HepG2 (cell line): ENCODE measurements around the gene COL5A2. TPM values are rescaled to one million over a fixed set of nuclear protein-coding genes. Genes with fewer than 3 reads are reported as not detected.
A peak's percentile ranks its signal among the peaks of the same experiment; 100 is the strongest.

Source experiments
- AHDC1 ChIP-seq: sonication (generic); formaldehyde crosslinking; IDR thresholded peaks from 2 replicates; pipeline ENCODE4 v1.5.1; 2020; ENCODE audit warnings: mild to moderate bottlenecking, missing genetic modification reagents, borderline replicate concordance
- ATF4 ChIP-seq, 2 experiments: fragments of 450-650 bp in 1 of 2; sonication (generic) in 1 of 2; formaldehyde crosslinking; IDR thresholded peaks; 2 replicates each; pipeline versions ENCODE4 v1.5.0 to v1.8.0; 2020 to 2022; ENCODE audit warnings: mild to moderate bottlenecking in 1 of 2, missing genetic modification reagents in 1 of 2
- EP300 ChIP-seq, 3 experiments: sonication (generic) in 1 of 3; formaldehyde crosslinking in 1 of 3; IDR thresholded peaks; 2 replicates each; pipeline versions ENCODE4 v1.5.1 to v1.6.1; 2011 to 2020; ENCODE audit warnings: low read depth in 2 of 3, low read length in 2 of 3, borderline replicate concordance in 1 of 3, improper control_type of control experiment in 1 of 3, mild to moderate bottlenecking in 1 of 3, missing genetic modification reagents in 1 of 3, moderate library complexity in 1 of 3
- ETV5 ChIP-seq: IDR thresholded peaks from 2 replicates; pipeline ENCODE4 v1.6.1; 2018; ENCODE audit warnings: missing biosample characterization, missing genetic modification reagents, inconsistent platforms, borderline replicate concordance
- FOXK2 ChIP-seq: fragments of 450-650 bp; IDR thresholded peaks from 2 replicates; pipeline ENCODE4 v1.6.1; 2016
- POLR2AphosphoS2 ChIP-seq: IDR thresholded peaks from 2 replicates; pipeline ENCODE4 v1.6.1; 2011; ENCODE audit warnings: low read depth, low read length, improper control_type of control experiment
- SMAD1 ChIP-seq: sonication (generic); formaldehyde crosslinking; IDR thresholded peaks from 2 replicates; pipeline ENCODE4 v1.4.0; 2020; ENCODE audit warnings: missing genetic modification reagents, low read depth, mild to moderate bottlenecking, borderline replicate concordance
- SP140L ChIP-seq: sonication (generic); formaldehyde crosslinking; IDR thresholded peaks from 2 replicates; pipeline ENCODE4 v1.4.0; 2020; ENCODE audit warnings: missing genetic modification reagents, borderline replicate concordance
- TSC22D2 ChIP-seq: sonication (generic); formaldehyde crosslinking; IDR thresholded peaks from 2 replicates; pipeline ENCODE4 v1.5.1; 2020; ENCODE audit warnings: missing genetic modification reagents, mild to moderate bottlenecking, borderline replicate concordance
- ZBTB20 ChIP-seq: sonication (generic); formaldehyde crosslinking; IDR thresholded peaks from 2 replicates; pipeline ENCODE4 v1.8.1; 2023; ENCODE audit warnings: missing genetic modification reagents, low read depth, mild to moderate bottlenecking, borderline replicate concordance
- ZFY ChIP-seq: sonication (generic); formaldehyde crosslinking; IDR thresholded peaks from 2 replicates; pipeline ENCODE4 v1.4.0; 2020; ENCODE audit warnings: missing genetic modification reagents
- ZNF124 ChIP-seq: sonication (generic); formaldehyde crosslinking; IDR thresholded peaks from 2 replicates; pipeline ENCODE4 v1.4.0; 2020; ENCODE audit warnings: missing genetic modification reagents
- ZNF607 ChIP-seq: sonication (generic); formaldehyde crosslinking; IDR thresholded peaks from 2 replicates; pipeline ENCODE4 v1.5.1; 2020; ENCODE audit warnings: missing genetic modification reagents, mild to moderate bottlenecking, borderline replicate concordance
- ZNF660 ChIP-seq: sonication (generic); formaldehyde crosslinking; IDR thresholded peaks from 2 replicates; pipeline ENCODE4 v1.5.1; 2020; ENCODE audit warnings: mild to moderate bottlenecking, low read depth, missing genetic modification reagents, borderline replicate concordance
- ZNF709 ChIP-seq: sonication (generic); formaldehyde crosslinking; IDR thresholded peaks from 2 replicates; pipeline ENCODE4 v1.5.0; 2020; ENCODE audit warnings: mild to moderate bottlenecking, missing genetic modification reagents
- polyA plus RNA-seq, 8 experiments: library from polyadenylated mRNA; depleted of rRNA in 3 of 8; stranded (reverse) in 7 of 8; unstranded in 1 of 8; fragments of >200 nt; fragmentation: Illumina TruSeq in 4 of 8; extraction: Trizol in 4 of 8; gene quantifications; 2 replicates each; pipeline versions ENCODE4 v1.2.1 to v1.2.3, GENCODE V29; 2011 to 2016; ENCODE audit warnings: low read depth in 4 of 8, missing spikeins in 1 of 8, mixed read lengths in 1 of 8; ENCODE audit not compliant: insufficient read depth in 1 of 8
- total RNA-seq, 5 experiments: library from RNA; depleted of rRNA; stranded (reverse); fragments of >200 nt; fragmentation: Illumina TruSeq; extraction: Trizol; gene quantifications; 2 replicates each; pipeline ENCODE4 v1.2.3, GENCODE V29; 2016; ENCODE audit warnings: low read depth in 1 of 5
- TF ChIP-seq, protein P1 (sequence below): sonication (generic); formaldehyde crosslinking; IDR thresholded peaks from 2 replicates; pipeline ENCODE4 v1.5.1; 2020; ENCODE audit warnings: mild to moderate bottlenecking, moderate library complexity, missing genetic modification reagents
- TF ChIP-seq, protein P2 (sequence below): IDR thresholded peaks from 2 replicates; pipeline ENCODE4 v1.4.0; 2020; ENCODE audit warnings: mild to moderate bottlenecking, missing genetic modification reagents

COL5A2 gene
- total and polyA plus RNA-seq, 2 of the 13 experiments (the other 11 are each of a cell fraction or from before 2014, with no cell fraction given) = 0.83 to 1.5 TPM

DNA sequence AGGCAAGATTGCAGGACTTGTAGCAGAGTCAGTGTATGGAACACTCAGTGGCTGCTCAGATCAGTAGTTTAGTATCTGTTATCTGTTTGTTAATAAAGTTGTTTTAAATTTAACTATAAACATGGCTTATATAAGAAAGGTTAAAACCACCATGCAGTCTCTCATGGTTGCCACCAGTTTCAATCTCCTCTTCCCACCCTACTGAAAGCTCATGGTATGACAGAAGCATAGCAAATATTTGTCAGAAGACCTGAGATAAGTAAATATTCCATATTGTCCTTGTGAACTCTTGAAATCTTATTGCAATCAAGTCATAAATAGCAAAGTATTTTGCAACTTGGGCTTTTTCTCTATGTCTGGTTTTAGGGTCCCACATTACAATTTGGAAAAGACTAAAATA lies 2.1 kb upstream of the COL5A2 start (continued):
- TF ChIP-seq AHDC1 (CRISPR knock-in tag) (no peak), POLR2AphosphoS2 (no peak), ZNF660 (CRISPR knock-in tag) (no peak), FOXK2 (no peak), TSC22D2 (CRISPR knock-in tag) (no peak), ZNF709 (CRISPR knock-in tag) (no peak), ETV5 (CRISPR knock-in tag) (no peak), ZNF607 (CRISPR knock-in tag) (no peak), ATF4 (CRISPR knock-in tag; IDR thresholded peaks at IDR 0.05) (0 out of 4 replicates have a peak, but pooled peaks of 1 of the 2 experiments have one; percentile 24), EP300 (IDR thresholded peaks at IDR 0.05; ENCODE audit: low read depth in 2 of 2, low read length in 2 of 2) (0 out of 4 replicates have a peak, but pooled peaks of 1 of the 2 experiments have one; percentile 11), EP300 (CRISPR knock-in tag; IDR thresholded peaks at IDR 0.05; ENCODE audit: borderline replicate concordance) (no peak), ZFY (CRISPR knock-in tag) (no peak), SMAD1 (CRISPR knock-in tag) (no peak), ZBTB20 (no peak), ZNF124 (CRISPR knock-in tag) (no peak), SP140L (CRISPR knock-in tag) (no peak)
- TF ChIP-seq, protein P1, sequence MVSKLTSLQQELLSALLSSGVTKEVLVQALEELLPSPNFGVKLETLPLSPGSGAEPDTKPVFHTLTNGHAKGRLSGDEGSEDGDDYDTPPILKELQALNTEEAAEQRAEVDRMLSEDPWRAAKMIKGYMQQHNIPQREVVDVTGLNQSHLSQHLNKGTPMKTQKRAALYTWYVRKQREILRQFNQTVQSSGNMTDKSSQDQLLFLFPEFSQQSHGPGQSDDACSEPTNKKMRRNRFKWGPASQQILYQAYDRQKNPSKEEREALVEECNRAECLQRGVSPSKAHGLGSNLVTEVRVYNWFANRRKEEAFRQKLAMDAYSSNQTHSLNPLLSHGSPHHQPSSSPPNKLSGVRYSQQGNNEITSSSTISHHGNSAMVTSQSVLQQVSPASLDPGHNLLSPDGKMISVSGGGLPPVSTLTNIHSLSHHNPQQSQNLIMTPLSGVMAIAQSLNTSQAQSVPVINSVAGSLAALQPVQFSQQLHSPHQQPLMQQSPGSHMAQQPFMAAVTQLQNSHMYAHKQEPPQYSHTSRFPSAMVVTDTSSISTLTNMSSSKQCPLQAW = no peak
- TF ChIP-seq, protein P2, sequence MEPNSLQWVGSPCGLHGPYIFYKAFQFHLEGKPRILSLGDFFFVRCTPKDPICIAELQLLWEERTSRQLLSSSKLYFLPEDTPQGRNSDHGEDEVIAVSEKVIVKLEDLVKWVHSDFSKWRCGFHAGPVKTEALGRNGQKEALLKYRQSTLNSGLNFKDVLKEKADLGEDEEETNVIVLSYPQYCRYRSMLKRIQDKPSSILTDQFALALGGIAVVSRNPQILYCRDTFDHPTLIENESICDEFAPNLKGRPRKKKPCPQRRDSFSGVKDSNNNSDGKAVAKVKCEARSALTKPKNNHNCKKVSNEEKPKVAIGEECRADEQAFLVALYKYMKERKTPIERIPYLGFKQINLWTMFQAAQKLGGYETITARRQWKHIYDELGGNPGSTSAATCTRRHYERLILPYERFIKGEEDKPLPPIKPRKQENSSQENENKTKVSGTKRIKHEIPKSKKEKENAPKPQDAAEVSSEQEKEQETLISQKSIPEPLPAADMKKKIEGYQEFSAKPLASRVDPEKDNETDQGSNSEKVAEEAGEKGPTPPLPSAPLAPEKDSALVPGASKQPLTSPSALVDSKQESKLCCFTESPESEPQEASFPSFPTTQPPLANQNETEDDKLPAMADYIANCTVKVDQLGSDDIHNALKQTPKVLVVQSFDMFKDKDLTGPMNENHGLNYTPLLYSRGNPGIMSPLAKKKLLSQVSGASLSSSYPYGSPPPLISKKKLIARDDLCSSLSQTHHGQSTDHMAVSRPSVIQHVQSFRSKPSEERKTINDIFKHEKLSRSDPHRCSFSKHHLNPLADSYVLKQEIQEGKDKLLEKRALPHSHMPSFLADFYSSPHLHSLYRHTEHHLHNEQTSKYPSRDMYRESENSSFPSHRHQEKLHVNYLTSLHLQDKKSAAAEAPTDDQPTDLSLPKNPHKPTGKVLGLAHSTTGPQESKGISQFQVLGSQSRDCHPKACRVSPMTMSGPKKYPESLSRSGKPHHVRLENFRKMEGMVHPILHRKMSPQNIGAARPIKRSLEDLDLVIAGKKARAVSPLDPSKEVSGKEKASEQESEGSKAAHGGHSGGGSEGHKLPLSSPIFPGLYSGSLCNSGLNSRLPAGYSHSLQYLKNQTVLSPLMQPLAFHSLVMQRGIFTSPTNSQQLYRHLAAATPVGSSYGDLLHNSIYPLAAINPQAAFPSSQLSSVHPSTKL (CRISPR knock-in tag) = 0 out of 2 replicates have a peak, but pooled peaks have one; percentile 8
